ENCODE results near the gene MRPS26. TPM values are rescaled to one million over a fixed set of nuclear protein-coding genes. Genes with fewer than 3 reads are reported as not detected.
"Not testable (repeated sequence)": the region's sequence is repeated elsewhere in the genome, so short reads cannot be mapped to it uniquely, and the experiment has no call there.

The MRPS26 gene
- polyA plus RNA-seq, 1 donor, result 60.8 TPM

DNA sequence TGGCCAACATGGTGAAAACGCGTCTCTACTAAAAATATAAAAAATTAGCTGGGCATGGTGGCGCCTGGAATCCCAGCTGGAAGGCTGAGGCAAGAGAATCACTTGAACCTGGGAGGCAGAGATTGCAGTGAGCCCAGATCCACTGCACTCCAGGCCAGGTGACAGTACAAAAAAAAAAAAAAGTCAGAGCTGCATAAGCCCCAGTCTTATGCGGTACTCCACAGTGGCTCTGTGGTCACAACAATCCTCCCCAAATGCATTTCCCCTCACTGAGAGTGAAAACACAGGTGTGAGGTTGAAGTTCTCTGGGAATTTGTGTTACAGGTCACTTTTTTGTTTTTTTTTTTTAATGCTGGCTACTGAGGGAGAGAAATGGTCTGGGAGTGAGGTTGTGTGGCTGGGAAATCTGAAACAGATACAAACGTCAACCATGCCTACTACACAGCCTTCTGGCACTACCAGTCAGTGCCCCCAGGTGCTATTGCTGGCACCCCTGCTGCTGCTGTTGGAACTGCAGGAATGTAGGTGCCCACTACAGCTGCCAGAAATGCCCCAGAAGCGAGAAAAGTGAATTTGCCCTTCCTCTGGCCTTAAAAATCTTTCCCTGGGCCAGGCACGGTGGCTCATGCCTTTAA, 5.7 kb downstream of the MRPS26 start:
- WGBS (ENCODE audit: insufficient coverage, low lambda C conversion rate), result no CpG with 5 or more reads among the region's 7 CpGs
- no peaks in the 10 kb centered on the region for H3K27me3 ChIP-seq (ENCODE audit: control insufficient read depth, insufficient read depth, low read length)
- peaks cover 29% of the 10 kb centered on the region for H3K36me3 ChIP-seq (ENCODE audit: control insufficient read depth, insufficient read depth, low read length)
- H3K27ac ChIP-seq (ENCODE audit: low read length), result no peak overlapping the region
- H3K4me3 ChIP-seq (ENCODE audit: low read length), result no peak overlapping the region
- no peak for DNase-seq
- peaks cover 9% of the 10 kb centered on the region for H3K4me1 ChIP-seq (ENCODE audit: control insufficient read depth, insufficient read depth, low read length)
- no peaks in the 10 kb centered on the region for H3K9me3 ChIP-seq (ENCODE audit: control insufficient read depth, low read depth, low read length)

- H3K27ac ChIP-seq (ENCODE audit: low read length), result no peak overlapping the region
- no peaks in the 10 kb centered on the region for H3K9me3 ChIP-seq (ENCODE audit: control insufficient read depth, low read depth, low read length)
- DNase-seq, result no peak
- H3K4me1 ChIP-seq (ENCODE audit: control insufficient read depth, insufficient read depth, low read length), result no peaks in the 10 kb centered on the region
- H3K27me3 ChIP-seq (ENCODE audit: control insufficient read depth, insufficient read depth, low read length), result no peaks in the 10 kb centered on the region
- no peaks in the 10 kb centered on the region for H3K36me3 ChIP-seq (ENCODE audit: control insufficient read depth, insufficient read depth, low read length)
- no CpG with 5 or more reads among the region's 3 CpGs for WGBS (ENCODE audit: insufficient coverage, low lambda C conversion rate)
- H3K4me3 ChIP-seq (ENCODE audit: low read length), result no peak overlapping the region
These were observed 13.6 kb downstream of the MRPS26 start for GRCh38 chr20:3059489-3059888.

GRCh38 chr20:3064119-3064518, 18.3 kb downstream of the MRPS26 start:
- H3K9me3 ChIP-seq (ENCODE audit: control insufficient read depth, low read depth, low read length); DNase-seq; H3K4me3 ChIP-seq (ENCODE audit: low read length); H3K27ac ChIP-seq (ENCODE audit: low read length); H3K36me3 ChIP-seq (ENCODE audit: control insufficient read depth, insufficient read depth, low read length); H3K4me1 ChIP-seq (ENCODE audit: control insufficient read depth, insufficient read depth, low read length); H3K27me3 ChIP-seq (ENCODE audit: control insufficient read depth, insufficient read depth, low read length): not testable (repeated sequence)
- WGBS (ENCODE audit: insufficient coverage, low lambda C conversion rate), result no CpG with 5 or more reads among the region's 6 CpGs

DNA sequence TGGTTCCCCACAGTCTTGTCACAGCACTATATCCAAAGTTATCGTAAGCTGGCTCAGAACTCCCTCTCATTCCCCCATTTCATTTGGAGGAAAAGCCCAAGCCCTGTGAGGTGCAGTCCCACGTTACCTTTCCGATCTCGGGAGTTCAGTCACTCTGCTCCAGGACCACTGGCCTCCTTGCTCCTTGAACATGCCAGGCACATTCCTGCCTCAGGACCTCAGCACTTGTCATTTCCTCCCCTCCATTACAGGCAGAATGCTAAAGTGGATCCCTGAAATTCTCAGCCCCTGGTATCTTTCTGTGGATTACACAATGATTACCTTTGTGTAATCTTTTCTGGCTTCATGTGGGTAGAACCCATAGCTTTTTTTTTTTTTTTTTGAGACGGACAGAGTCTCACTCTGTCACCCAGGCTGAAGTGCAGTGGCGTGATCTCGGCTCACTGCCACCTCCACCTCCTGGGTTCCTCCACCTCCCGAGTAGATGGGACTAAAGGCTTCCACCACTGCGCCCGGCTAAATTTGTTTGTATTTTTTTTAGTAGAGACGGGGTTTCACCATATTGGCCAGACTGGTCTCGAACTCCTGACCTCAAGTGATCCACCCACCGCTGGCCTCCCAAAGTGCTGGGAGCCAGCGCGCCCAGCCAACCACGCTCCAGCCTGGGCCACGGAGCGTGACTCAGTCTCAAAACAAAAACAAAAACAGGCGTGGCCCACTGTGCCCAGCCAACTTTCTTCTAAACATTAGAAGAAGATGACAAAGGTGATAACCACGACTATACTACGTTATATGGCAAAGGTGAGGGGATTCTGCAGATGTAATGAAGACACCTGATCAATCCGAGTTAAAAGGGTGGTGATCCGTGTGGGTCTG, 21.5 kb downstream of the MRPS26 start:
- no peaks in the 10 kb centered on the region for H3K36me3 ChIP-seq (ENCODE audit: control insufficient read depth, insufficient read depth, low read length)
- no peak overlapping the region for H3K27ac ChIP-seq (ENCODE audit: low read length)
- peaks cover 10% of the 10 kb centered on the region for H3K27me3 ChIP-seq (ENCODE audit: control insufficient read depth, insufficient read depth, low read length)
- 79% methylated on average over 4 of the region's 23 CpGs for WGBS (ENCODE audit: insufficient coverage, low lambda C conversion rate)
- no peak for DNase-seq
- peaks cover 7% of the 10 kb centered on the region for H3K4me1 ChIP-seq (ENCODE audit: control insufficient read depth, insufficient read depth, low read length)
- no peak overlapping the region for H3K4me3 ChIP-seq (ENCODE audit: low read length)
- H3K9me3 ChIP-seq (ENCODE audit: control insufficient read depth, low read depth, low read length), result peaks cover under 1% of the 10 kb centered on the region

DNA sequence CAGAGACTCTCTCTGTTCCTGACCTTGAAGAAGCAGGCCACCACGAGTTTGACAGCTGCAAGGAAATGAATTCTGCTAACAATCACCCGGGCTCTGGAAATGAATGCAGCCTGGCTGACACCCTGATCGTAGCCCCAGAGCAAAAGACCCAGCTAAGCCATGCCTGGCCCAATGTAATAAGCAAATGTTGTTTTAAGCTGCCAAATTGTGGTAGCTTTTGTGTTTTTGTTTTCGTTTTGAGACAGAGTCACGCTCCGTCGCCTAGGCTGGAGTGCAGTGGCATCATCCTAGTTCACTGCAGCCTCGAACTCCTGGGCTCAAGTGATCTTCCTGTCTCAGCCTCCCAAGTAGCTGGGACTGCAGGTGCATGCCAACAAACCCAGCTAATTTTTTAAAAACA, 22.2 kb downstream of the MRPS26 start:
- Histone ChIP-seq H3K36me3 (ENCODE audit: control insufficient read depth, insufficient read depth, low read length) (no peaks in the 10 kb centered on the region), H3K27ac (ENCODE audit: low read length) (no peak overlapping the region), H3K9me3 (ENCODE audit: control insufficient read depth, low read depth, low read length) (peaks cover 5% of the 10 kb centered on the region), H3K4me1 (ENCODE audit: control insufficient read depth, insufficient read depth, low read length) (peaks cover 11% of the 10 kb centered on the region), H3K4me3 (ENCODE audit: low read length) (no peak overlapping the region), H3K27me3 (ENCODE audit: control insufficient read depth, insufficient read depth, low read length) (peaks cover 15% of the 10 kb centered on the region)
- DNase-seq, result no peak
- no CpG with 5 or more reads among the region's 8 CpGs for WGBS (ENCODE audit: insufficient coverage, low lambda C conversion rate)

GRCh38 chr20:3068986-3069900, 23.4 kb downstream of the MRPS26 start:
- H3K27ac ChIP-seq (ENCODE audit: low read length), result no peak overlapping the region
- no peak overlapping the region for H3K4me3 ChIP-seq (ENCODE audit: low read length)
- 83% methylated on average over 1 of the region's 8 CpGs for WGBS (ENCODE audit: insufficient coverage, low lambda C conversion rate)
- H3K36me3 ChIP-seq (ENCODE audit: control insufficient read depth, insufficient read depth, low read length), result no peaks in the 10 kb centered on the region
- H3K4me1 ChIP-seq (ENCODE audit: control insufficient read depth, insufficient read depth, low read length), result peaks cover 11% of the 10 kb centered on the region
- H3K9me3 ChIP-seq (ENCODE audit: control insufficient read depth, low read depth, low read length), result peaks cover 5% of the 10 kb centered on the region
- DNase-seq, result no peak
- H3K27me3 ChIP-seq (ENCODE audit: control insufficient read depth, insufficient read depth, low read length), result peaks cover 15% of the 10 kb centered on the region

GRCh38 chr20:3070725-3071124, 24.9 kb downstream of the MRPS26 start:
- H3K27ac ChIP-seq (ENCODE audit: low read length), result no peak overlapping the region
- H3K4me3 ChIP-seq (ENCODE audit: low read length), result no peak overlapping the region
- WGBS (ENCODE audit: insufficient coverage, low lambda C conversion rate), result no CpG with 5 or more reads among the region's 4 CpGs
- DNase-seq, result no peak
- H3K36me3 ChIP-seq (ENCODE audit: control insufficient read depth, insufficient read depth, low read length), result no peaks in the 10 kb centered on the region
- H3K4me1 ChIP-seq (ENCODE audit: control insufficient read depth, insufficient read depth, low read length), result peaks cover 15% of the 10 kb centered on the region
- H3K27me3 ChIP-seq (ENCODE audit: control insufficient read depth, insufficient read depth, low read length), result peaks cover 15% of the 10 kb centered on the region
- H3K9me3 ChIP-seq (ENCODE audit: control insufficient read depth, low read depth, low read length), result peaks cover 5% of the 10 kb centered on the region

DNA sequence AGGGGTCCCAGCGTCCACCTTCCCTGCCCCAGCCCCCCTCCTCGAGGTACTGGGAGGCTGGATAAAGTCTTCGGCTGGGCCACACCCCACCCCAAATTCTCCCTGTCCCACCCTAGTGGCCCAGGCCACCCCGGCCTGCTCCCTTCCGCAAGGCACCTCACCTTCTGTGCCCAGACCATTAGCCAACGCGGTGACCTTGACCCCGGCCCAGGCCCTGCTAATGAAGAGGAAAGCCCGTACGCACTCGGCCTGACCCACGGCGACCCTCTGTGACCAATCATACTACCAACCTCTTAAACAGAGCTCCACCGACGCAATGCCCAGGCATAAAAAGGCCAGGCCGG, 25.4 kb downstream of the MRPS26 start:
- no peak overlapping the region for H3K27ac ChIP-seq (ENCODE audit: low read length)
- no peak for DNase-seq
- WGBS (ENCODE audit: insufficient coverage, low lambda C conversion rate), result no CpG with 5 or more reads among the region's 16 CpGs

GRCh38 chr20:3071610-3072529, 26.0 kb downstream of the MRPS26 start, which contains the start of gene OXT:
TSS of gene OXT (plus strand) at chr20:3071620. CDS start at chr20:3071656, 36 bp downstream.
- peaks cover 15% of the 10 kb centered on the region for H3K27me3 ChIP-seq (ENCODE audit: control insufficient read depth, insufficient read depth, low read length)
- peaks cover 15% of the 10 kb centered on the region for H3K4me1 ChIP-seq (ENCODE audit: control insufficient read depth, insufficient read depth, low read length)
- DNase-seq, result peak in 1 of 2 donors; percentile 79
- no peak within 1 kb of the TSS for H3K27ac ChIP-seq (ENCODE audit: low read length)
- H3K9me3 ChIP-seq (ENCODE audit: control insufficient read depth, low read depth, low read length), result peaks cover 5% of the 10 kb centered on the region
- no peaks in the 10 kb centered on the region for H3K36me3 ChIP-seq (ENCODE audit: control insufficient read depth, insufficient read depth, low read length)
- peak within 1 kb of the TSS; percentile 30 for H3K4me3 ChIP-seq (ENCODE audit: low read length)
- WGBS (ENCODE audit: insufficient coverage, low lambda C conversion rate), result 0% methylated on average over 1 of the region's 95 CpGs

More for the DNA sequence above, 25.4 kb downstream of the MRPS26 start:
- Histone ChIP-seq H3K27me3 (ENCODE audit: control insufficient read depth, insufficient read depth, low read length) (peaks cover 15% of the 10 kb centered on the region), H3K36me3 (ENCODE audit: control insufficient read depth, insufficient read depth, low read length) (no peaks in the 10 kb centered on the region), H3K4me1 (ENCODE audit: control insufficient read depth, insufficient read depth, low read length) (peaks cover 15% of the 10 kb centered on the region), H3K9me3 (ENCODE audit: control insufficient read depth, low read depth, low read length) (peaks cover 5% of the 10 kb centered on the region), H3K4me3 (ENCODE audit: low read length) (peak overlapping the region; percentile 30)
